ENCODE results near the gene ARL2BP. TPM values are rescaled to one million over a fixed set of nuclear protein-coding genes. Genes with fewer than 3 reads are reported as not detected.

Gene ARL2BP
- total and polyA plus RNA-seq, 9 of the 15 experiments (the other 6 are each of a cell fraction or from before 2014, with no cell fraction given): 16.7 to 41.8 (median 27.2) TPM

DNA sequence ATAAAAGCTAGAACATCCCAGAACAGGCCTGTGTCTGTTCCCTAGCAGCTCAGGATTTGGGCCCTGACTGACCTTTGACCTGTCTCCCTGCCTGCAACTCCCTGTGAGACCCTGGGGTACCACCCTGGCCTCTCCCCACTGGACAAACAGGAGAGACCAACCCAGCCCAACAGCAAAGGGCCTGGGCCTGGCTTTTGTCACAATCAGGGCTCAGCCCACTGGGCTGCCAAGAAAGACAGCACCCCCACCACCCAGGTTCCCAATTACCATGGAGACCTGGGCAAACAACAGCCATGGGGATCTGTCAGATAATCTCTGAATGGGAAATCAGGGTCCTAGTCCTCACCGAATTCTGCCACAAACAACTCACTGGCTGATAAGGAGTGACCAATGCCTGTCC, 28.3 kb downstream of the ARL2BP start:
- ChIA-PET POLR2A (interaction anchor here (0.6 kb wide), 1 partner anchor 126 kb away, joined by 3 read pairs; no protein-coding TSS in a partner anchor), CTCF (ENCODE audit: low intra/inter-chr PET ratio) (no interaction called here)
- Histone ChIP-seq H3K4me3 (no peak overlapping the region), H3K4me1 (replicated peaks in 1 of 2; ENCODE audit: control insufficient read depth in 2 of 2, insufficient read depth in 2 of 2, low read length in 2 of 2) (peaks cover 18 to 23% of the 10 kb centered on the region in 2 experiments; a peak in 4 of 5 replicates), H2AFZ (ENCODE audit: low read depth, low read length) (no peak overlapping the region), H3K9me3 (replicated peaks; ENCODE audit: control insufficient read depth, insufficient read depth, low read depth, low read length) (no peaks in the 10 kb centered on the region), H3K4me2 (ENCODE audit: insufficient read depth, low read length) (no peak overlapping the region), H3K36me3 (ENCODE audit: control insufficient read depth, insufficient read depth, low read length) (no peaks in the 10 kb centered on the region), H3K79me2 (ENCODE audit: control insufficient read depth, insufficient read depth, low read length) (no peaks in the 10 kb centered on the region), H4K20me1 (replicated peaks; ENCODE audit: control insufficient read depth, insufficient read depth, low read length) (no peaks in the 10 kb centered on the region), H3K9ac (ENCODE audit: insufficient read depth in 1 of 2, low read depth in 2 of 2, low read length in 2 of 2) (no peak overlapping the region), H3K27ac (ENCODE audit: extremely low read depth, low read depth, low read length) (no peak overlapping the region), H3K9me1 (ENCODE audit: control insufficient read depth, insufficient read depth, low read length) (no peaks in the 10 kb centered on the region), H3K27me3 (ENCODE audit: control insufficient read depth in 2 of 2, insufficient read depth in 2 of 2, low read length in 2 of 2) (no peaks in the 10 kb centered on the region)
- FAIRE-seq: no peak
- DNase-seq (ENCODE audit: extremely low read depth in 1 of 4, low spot score in 3 of 4): peak in 1 of 4 experiments; percentile 10
- intact Hi-C loops (cut with micrococcal nuclease) (no loop called here), in situ Hi-C loops (cut with MboI) (no loop called here)
- whole genome bisulfite sequencing (ENCODE audit: insufficient coverage, low coverage, missing lambda C conversion rate): 8% methylated on average over 1 of the region's 1 CpG
- ATAC-seq: no peak
- BruUV-seq (replicated peaks): no TSS peak
- TF ChIP-seq NFIC (IDR thresholded peaks at IDR 0.05): no peak
- TF ChIP-seq EZH2 (IDR thresholded peaks at IDR 0.05; ENCODE audit: borderline replicate concordance, low read depth, low read length): no peak
- TF ChIP-seq, protein P1, sequence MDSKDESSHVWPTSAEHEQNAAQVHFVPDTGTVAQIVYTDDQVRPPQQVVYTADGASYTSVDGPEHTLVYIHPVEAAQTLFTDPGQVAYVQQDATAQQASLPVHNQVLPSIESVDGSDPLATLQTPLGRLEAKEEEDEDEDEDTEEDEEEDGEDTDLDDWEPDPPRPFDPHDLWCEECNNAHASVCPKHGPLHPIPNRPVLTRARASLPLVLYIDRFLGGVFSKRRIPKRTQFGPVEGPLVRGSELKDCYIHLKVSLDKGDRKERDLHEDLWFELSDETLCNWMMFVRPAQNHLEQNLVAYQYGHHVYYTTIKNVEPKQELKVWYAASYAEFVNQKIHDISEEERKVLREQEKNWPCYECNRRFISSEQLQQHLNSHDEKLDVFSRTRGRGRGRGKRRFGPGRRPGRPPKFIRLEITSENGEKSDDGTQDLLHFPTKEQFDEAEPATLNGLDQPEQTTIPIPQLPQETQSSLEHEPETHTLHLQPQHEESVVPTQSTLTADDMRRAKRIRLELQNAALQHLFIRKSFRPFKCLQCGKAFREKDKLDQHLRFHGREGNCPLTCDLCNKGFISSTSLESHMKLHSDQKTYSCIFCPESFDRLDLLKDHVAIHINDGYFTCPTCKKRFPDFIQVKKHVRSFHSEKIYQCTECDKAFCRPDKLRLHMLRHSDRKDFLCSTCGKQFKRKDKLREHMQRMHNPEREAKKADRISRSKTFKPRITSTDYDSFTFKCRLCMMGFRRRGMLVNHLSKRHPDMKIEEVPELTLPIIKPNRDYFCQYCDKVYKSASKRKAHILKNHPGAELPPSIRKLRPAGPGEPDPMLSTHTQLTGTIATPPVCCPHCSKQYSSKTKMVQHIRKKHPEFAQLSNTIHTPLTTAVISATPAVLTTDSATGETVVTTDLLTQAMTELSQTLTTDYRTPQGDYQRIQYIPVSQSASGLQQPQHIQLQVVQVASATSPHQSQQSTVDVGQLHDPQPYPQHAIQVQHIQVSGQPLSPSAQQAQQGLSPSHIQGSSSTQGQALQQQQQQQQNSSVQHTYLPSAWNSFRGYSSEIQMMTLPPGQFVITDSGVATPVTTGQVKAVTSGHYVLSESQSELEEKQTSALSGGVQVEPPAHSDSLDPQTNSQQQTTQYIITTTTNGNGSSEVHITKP (IDR thresholded peaks at IDR 0.05; ENCODE audit: partially characterized antibody): no peak
- peak; percentile 98 for TF ChIP-seq FOXJ2 (tag; IDR thresholded peaks at IDR 0.05)
- TF ChIP-seq NCOA4 (IDR thresholded peaks at IDR 0.05; ENCODE audit: partially characterized antibody): no peak
- TF ChIP-seq VEZF1 (CRISPR knock-in tag; IDR thresholded peaks at IDR 0.05): peak; percentile 47; the same call in 1 of the 2 replicates
- TF ChIP-seq ZFP30 (CRISPR knock-in tag; IDR thresholded peaks at IDR 0.05; ENCODE audit: borderline replicate concordance): no peak
- TF ChIP-seq ZNF143 (CRISPR knock-in tag; IDR thresholded peaks at IDR 0.05): no peak
- TF ChIP-seq ZNF830 (CRISPR knock-in tag; IDR thresholded peaks at IDR 0.05): no peak
- TF ChIP-seq NR2C2 (CRISPR knock-in tag; IDR thresholded peaks at IDR 0.05): 0 out of 2 replicates have a peak, but pooled peaks have one; percentile 27
- peak; percentile 67 for TF ChIP-seq NR2C2 (tag; IDR thresholded peaks at IDR 0.05)
- TF ChIP-seq TAF7 (tag; IDR thresholded peaks at IDR 0.05): no peak
- TF ChIP-seq ETV6 (IDR thresholded peaks at IDR 0.05; ENCODE audit: borderline replicate concordance in 1 of 2, low read depth in 2 of 2, low read length in 1 of 2): no peak
- no peak for TF ChIP-seq ETV6 (CRISPR knock-in tag; IDR thresholded peaks at IDR 0.05; ENCODE audit: borderline replicate concordance)
- TF ChIP-seq RFX1 (IDR thresholded peaks at IDR 0.05): peak; percentile 62
- no peak for TF ChIP-seq BRF2 (IDR thresholded peaks at IDR 0.05; ENCODE audit: borderline replicate concordance, insufficient read depth, insufficient read length)
- TF ChIP-seq ZNF76 (CRISPR knock-in tag; IDR thresholded peaks at IDR 0.05; ENCODE audit: borderline replicate concordance): no peak
- TF ChIP-seq ZNF561 (CRISPR knock-in tag; conservative IDR thresholded peaks at IDR 0.05): no peak

Data from K562 (cell line).